Left ventricle myocardium superior (tissue), 1 donor: ENCODE results near the gene TPPP. TPM values are rescaled to one million over a fixed set of nuclear protein-coding genes. Genes with fewer than 3 reads are reported as not detected.
A peak's percentile ranks its signal among the peaks of the same experiment; 100 is the strongest.
"Not testable (repeated sequence)": the region's sequence is repeated elsewhere in the genome, so short reads cannot be mapped to it uniquely, and the experiment has no call there.

ENCODE experiments used
- ATAC-seq: fragments of 200-7000 bp; cut with Tn5 transposase; one replicate; pipeline ENCODE4 v1.9.1; 2020; ENCODE audit warnings: mild to moderate bottlenecking, moderate library complexity
- DNase-seq: peaks from one replicate; pipeline ENCODE4 v3.0.0-alpha.2; 2020
- intact Hi-C: fragments of 100-400 bp; cut with micrococcal nuclease; formaldehyde crosslinking; loops from one replicate; pipeline ENCODE4 v1.11.0; 2022
- total RNA-seq: library from RNA; stranded (reverse); fragmentation: NEBNext Ultra II Directional; extraction: Animal tissue kit (Norgen Biotek cat#: 25700); gene quantifications from one replicate; pipeline ENCODE4 v1.2.1, GENCODE V29; 2021
- donor health status: DM: no; HTN: yes; CAD: no; lungs with severe emphysema.

Gene TPPP
- total RNA-seq, 1 donor from 2014 or later: 34.8 TPM

GRCh38 chr5:681317-682191 lies 11.6 kb downstream of the TPPP start:
- DNase-seq, ATAC-seq, intact Hi-C loops: not testable (repeated sequence)

- ATAC-seq, intact Hi-C loops, DNase-seq: not testable (repeated sequence)
Measured at GRCh38 chr5:680836-681235, 12.3 kb downstream of the TPPP start.

DNA sequence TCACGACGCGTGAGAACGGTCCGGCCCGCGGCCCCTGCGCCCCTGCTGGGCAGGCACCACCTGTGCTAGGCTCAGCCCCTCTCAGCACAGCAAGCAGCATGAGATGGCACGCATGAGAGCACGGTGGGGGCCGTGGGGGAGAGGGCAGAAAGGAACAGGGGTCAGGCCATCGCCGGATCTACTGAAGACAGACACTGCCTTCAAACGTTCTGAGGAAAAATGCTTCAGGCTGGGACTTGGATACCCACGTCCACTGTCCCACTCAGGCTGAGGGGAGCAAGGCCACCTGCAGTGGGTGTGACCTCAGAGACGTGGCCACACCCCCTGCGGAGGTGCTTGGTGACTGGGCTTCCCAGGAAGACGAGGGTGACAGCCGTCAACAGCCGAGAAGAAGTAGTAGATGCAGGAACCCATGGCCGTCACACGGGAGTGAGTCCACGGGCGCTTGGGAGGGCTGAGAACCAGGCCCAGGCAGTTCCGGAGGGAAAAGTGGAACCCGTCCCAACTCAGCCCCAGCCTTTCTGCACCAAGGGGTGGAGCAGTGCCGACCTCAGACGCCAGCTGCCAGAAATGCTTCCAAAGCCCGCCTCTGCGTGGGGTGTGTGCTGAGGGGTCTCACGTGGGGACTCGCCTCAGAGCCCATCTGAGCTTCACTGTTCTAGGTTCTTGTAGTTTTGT lies 12.9 kb downstream of the TPPP start:
- DNase-seq, intact Hi-C loops, ATAC-seq: not testable (repeated sequence)

DNA sequence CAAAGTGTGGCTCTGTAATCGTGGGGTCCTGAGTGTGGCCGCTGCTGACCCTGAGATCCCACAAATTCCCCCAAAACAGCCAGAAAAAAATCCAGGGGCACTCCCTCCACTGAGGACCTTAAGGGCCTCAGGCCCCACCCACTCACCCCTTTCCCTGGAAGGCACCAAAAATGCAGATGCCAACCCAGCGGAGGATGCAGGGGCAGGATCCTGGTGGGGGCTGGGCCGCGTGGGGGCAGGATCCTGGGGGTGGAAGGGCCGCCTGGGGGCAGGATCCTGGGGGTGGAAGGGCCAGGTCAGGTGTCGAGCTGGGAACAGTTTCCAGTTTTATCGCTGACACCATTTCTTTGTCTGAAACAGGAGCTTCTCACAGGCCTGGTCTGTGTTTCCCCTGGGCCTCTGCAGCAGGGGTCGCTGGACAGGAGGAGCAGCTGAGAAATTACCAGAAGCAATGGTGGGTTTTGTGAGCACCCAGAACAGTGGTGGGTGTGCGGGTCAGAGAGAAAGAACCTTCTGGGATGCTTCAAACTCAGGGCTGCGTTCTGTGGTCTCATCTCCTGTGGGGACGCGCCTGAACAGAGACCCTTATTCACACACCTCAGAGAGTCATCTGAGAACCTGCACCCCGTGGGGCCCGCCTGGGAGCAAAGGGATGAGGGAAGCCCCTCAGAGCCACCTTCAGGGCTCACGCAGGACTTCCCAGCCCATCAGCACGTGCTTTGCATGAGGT lies 13.8 kb downstream of the TPPP start:
- intact Hi-C loops, DNase-seq, ATAC-seq: not testable (repeated sequence)

DNA sequence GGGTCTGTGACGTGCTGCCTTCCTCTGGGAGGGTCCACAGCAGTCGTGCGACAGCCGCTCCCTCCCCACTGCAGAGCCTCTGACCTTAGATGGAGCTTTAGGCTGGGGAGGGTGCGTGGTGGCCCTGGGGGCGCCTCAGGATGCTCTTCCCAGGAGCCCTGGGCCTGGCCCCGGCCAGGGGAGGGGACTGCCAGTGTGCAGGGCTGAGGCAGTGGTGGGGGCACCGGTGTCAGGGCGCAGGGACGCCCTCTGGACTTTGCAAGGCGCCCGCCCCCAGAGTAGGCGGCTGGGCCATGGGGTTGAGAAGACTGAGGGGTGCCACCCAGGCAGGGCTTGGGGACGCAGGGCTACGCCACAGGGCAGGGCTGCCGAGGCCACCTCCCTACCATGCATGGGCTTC lies 14.6 kb downstream of the TPPP start:
- intact Hi-C loops, ATAC-seq, DNase-seq: not testable (repeated sequence)

DNA sequence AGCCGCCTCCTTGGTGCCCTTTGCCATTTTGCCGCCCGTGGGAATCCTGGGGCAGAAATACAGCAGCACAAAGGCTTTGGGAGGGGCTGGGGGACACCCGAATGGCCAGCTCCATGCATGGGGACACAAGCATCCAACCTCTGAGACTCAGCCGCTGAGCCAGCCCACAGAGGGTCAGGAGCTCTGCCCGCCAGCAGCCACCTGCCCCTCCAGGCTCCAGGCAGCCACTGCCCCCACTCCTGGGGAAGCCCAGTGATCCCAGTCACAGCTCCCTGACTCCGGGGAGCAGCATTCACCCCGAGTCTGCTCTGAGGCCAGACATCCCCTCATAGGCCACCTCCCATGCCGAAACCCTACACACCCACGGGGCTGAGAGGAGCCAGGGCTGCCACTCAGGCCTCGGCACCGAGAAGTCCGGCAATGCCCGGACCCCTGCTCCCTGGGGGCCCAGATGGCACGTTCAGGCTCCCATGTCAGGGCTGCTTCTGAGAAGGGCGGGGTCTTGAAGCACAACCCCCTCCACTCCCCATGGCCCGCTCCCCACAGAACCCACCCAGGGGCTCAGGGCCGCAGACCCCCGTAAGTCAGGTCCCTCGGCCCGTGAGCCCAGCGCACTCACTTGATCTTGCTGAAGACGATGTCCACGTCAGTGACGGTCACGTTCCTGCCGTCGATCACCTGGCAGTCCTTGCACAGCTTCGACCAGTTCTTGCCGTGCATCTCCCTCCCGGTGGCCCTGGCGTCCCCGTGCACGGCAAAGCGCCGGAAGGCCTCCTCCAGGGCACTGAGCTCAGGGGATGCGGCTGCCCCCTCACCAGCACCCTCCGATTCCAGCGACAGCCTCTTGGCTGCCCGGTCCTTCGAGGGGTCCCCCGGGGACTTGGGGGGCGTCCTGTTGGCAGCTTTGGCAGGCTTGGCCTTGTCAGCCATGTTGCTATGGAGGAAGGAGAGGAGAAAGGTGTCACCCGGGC lies 15.7 kb downstream of the TPPP start:
- ATAC-seq (no peak), DNase-seq (no peak)
- intact Hi-C loops: no loop called here

DNA sequence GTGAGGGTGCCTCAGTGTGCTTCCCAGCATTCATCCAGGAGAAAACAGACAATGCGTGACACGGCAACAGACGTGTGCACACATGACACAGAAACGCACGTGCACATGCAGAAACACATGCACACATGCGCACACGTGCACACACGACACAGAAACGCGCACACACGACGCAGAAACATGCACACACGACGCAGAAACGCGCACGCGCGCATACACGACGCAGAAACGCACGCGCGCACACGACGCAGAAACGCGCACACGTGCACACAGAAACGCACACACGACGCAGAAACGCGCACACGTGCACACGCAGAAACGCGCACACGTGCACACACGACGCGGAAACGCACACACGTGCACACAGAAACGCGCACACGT lies 16.5 kb downstream of the TPPP start:
- ATAC-seq (no peak), DNase-seq (no peak)
- intact Hi-C loops: no loop called here

DNA sequence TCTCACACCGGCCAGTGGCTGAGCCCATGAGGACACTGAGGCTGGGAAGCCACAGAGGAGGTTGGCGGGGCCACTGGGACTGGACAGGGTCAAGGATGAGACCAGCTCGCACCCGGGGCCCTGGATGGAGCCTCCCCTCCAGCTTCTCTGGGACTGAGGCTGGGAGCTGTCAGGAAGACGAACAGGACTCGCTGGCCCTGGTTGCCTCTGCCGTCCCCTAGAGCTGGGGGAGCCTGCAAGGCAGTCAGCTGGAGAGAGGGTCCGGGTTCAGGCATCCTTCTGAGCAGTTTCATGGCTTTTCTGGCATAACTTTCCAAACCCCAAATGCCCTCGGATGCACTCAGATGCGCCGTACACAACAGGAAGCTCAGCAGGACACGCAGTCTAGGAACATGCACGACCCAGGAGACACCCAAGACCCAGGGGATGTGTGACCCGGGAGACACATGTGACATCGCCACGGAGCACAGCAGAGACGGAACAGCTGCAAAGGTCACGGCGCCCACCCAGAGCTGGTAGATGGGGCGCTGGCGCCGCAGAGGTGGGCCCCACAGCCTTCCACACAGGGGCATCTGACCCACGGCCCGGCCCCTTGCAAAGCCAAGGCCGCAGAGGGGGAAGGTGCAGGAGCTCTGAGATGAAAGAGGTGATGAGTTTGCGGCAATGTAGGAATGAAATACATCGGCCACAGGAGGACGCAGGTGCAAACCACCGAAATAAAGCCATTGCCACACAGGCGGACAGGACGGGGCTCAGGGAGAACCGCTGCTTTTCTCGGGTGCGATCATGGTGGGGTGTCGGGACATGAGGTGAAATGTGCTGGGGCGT lies 17.1 kb downstream of the TPPP start:
- ATAC-seq (no peak), DNase-seq (no peak)
- intact Hi-C loops: no loop called here

DNA sequence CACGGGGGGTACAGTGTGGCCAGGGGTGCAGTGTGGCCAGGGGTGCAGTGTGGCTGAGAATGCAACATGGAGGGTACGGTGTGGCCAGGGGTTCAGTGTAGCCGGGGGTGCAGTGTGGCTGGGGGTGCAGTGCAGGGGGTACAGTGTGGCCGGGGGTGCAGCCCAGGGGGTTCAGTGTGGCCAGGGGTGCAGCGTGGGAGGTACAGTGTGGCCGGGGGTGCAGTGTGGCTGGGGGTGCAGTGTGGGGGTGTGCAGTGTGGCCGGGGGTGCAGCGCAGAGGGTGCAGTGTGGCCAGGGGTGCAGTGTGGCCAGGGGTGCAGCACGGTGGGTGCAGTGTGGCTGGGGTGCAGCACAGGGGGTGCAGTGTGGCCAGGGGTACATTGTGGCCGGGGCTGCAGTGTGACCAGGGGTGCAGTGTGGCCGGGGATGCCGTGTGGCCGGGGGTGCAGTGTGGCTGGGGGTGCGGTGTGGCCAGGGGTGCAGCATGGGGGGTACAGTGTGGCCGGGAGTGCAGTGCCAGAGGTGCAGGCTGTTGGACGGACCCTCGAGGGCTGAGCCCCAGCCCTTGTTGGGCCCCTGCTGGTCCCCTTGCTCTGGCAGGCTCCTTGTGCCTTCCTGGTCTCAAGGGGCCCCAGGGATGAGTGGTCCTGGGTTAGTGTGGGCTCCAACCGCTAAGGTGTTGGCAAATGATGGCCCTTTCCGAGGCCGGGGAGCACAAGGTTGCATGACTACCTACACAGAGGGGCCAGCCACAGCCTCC lies 17.9 kb downstream of the TPPP start:
- ATAC-seq: no peak
- DNase-seq: no peak
- intact Hi-C loops: no loop called here

- DNase-seq (no peak), ATAC-seq (peak; percentile 14)
- intact Hi-C loops: no loop called here
Measured at GRCh38 chr5:674630-675011, 18.5 kb downstream of the TPPP start.

DNA sequence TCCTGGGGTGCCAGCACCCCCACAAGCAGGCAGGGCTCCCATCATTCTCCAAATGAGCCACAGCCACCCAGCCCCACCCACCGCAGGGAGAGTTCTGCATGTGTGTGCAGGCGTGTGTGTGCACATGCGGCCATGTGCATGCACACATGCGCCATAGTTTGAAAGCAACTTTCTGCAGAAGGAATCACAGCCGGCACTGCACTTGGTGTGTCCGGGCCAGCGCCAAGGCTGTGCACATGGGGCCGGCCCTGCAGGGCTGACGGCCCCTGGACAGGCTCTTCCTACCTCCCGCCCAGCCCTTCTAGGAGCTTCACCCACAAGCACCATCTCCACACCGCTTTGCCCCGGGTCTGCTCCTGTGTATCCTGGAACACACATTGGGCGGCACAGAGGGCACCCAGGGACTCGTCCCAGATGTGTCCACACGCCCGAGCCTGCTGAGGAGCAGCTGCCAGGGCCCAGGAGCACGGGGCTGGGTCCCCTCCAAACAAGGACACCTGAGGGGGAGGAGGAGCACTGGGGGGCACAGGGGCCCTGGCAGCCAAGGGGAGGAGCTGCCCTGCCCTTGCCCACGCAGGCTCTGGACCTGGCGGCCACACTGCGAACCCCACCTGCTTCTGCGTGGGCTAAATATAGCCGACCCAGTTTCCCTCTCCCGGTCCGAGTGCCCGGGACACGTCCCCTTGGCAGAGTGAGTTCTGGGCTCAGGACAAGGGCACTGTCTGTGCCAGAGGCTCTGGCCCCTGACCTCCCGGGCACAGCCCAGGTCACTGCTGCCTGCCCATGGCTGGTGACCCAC lies 19.1 kb downstream of the TPPP start:
- DNase-seq (peak; percentile 82), ATAC-seq (peak; percentile 75)
- intact Hi-C loops: no loop called here

- intact Hi-C loops: no loop called here
- ATAC-seq: no peak
- peak; percentile 32 for DNase-seq
Measured at GRCh38 chr5:673161-673830, 19.9 kb downstream of the TPPP start.

GRCh38 chr5:672329-673160 lies 20.6 kb downstream of the TPPP start:
- intact Hi-C loops: no loop called here
- peak; percentile 25 for ATAC-seq
- peak; percentile 88 for DNase-seq

- intact Hi-C loops: no loop called here
- DNase-seq (peak; percentile 86), ATAC-seq (peak; percentile 73)
Measured at GRCh38 chr5:671459-672328, 21.5 kb downstream of the TPPP start.
